Measurements from ENCODE around the gene MCTP2.

MCTP2 gene

GRCh38 chr15:94360251-94360685, 128.9 kb downstream of the MCTP2 start:
- no peaks in the 10 kb centered on the region for H3K9me3 ChIP-seq (ENCODE audit: control insufficient read depth in 1 of 2, low read length in 2 of 2)
- H3K36me3 ChIP-seq (ENCODE audit: control insufficient read depth in 1 of 2, insufficient read depth in 2 of 2, low read length in 2 of 2) = no peaks in the 10 kb centered on the region
- no peak overlapping the region for H3K4me3 ChIP-seq (ENCODE audit: low read depth in 1 of 2, low read length in 2 of 2)
- no peak overlapping the region for H3K27ac ChIP-seq (ENCODE audit: low read length)
- H3K27me3 ChIP-seq (ENCODE audit: low read depth, low read length) = no peaks in the 10 kb centered on the region
- H3K4me1 ChIP-seq (ENCODE audit: control insufficient read depth in 1 of 2, insufficient read depth in 2 of 2, low read length in 2 of 2) = no peaks in the 10 kb centered on the region

DNA sequence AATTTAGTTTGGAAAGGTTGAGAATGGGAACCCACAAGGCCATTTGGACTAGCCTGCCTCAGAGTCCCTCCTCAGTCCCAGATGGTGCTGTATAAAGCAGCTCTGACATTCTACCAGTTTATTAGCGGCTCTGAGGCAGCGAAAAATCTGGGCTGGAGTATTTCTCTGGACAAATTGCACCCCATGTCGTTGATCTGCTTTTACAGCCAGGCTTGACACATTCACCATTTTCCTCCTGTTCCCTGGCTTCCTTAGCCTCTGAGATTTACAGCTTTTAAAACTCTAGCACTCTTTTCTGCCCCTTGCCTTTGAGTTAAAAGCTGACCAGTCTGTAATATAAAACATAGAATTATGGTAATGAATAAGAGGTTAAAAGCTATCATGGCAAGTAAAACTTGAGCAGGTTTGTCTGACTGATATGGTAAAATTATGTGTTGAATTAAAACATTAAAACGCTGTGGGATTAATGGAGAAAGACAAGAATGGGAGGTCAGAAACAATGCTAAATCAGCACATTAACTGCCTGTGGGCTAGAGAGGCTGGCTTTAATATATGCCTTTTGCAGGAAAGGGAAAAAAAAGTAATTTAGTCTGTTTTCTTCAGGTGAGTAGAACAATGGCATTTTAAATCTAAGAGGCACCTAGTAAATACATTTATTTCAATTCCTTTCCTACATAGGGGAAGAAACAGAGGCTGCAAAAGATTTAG, 131.2 kb downstream of the MCTP2 start:
- no peaks in the 10 kb centered on the region for H3K4me1 ChIP-seq (ENCODE audit: control insufficient read depth in 1 of 2, insufficient read depth in 2 of 2, low read length in 2 of 2)
- no peak overlapping the region for H3K27ac ChIP-seq (ENCODE audit: low read length)
- no peaks in the 10 kb centered on the region for H3K9me3 ChIP-seq (ENCODE audit: control insufficient read depth in 1 of 2, low read length in 2 of 2)
- H3K27me3 ChIP-seq (ENCODE audit: low read depth, low read length) = no peaks in the 10 kb centered on the region
- no peak overlapping the region for H3K4me3 ChIP-seq (ENCODE audit: low read depth in 1 of 2, low read length in 2 of 2)
- no peaks in the 10 kb centered on the region for H3K36me3 ChIP-seq (ENCODE audit: control insufficient read depth in 1 of 2, insufficient read depth in 2 of 2, low read length in 2 of 2)

DNA sequence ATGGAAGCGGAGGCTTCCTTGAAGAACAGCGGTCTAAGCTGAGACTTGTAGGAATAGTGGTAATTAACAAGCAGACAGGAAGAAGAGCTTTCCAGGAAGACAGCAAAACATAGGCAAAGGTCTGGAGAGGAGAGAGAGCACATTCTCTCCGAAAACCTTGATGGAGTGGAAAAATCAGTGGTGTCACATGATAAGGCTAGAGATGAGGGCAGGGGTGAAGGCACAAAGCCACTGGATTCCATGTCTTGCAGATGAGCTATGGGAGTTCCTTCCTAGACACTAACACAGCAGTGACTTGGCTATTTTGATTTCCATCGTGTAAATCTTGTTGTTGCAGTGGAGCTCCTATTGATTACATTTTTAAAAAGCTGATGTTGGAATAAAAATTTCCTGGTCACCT, 132.0 kb downstream of the MCTP2 start:
- peaks cover 0 to 4% of the 10 kb centered on the region in 2 donors for H3K36me3 ChIP-seq (ENCODE audit: control insufficient read depth in 1 of 2, insufficient read depth in 2 of 2, low read length in 2 of 2)
- H3K9me3 ChIP-seq (ENCODE audit: control insufficient read depth in 1 of 2, low read length in 2 of 2) = no peaks in the 10 kb centered on the region
- no peaks in the 10 kb centered on the region for H3K4me1 ChIP-seq (ENCODE audit: control insufficient read depth in 1 of 2, insufficient read depth in 2 of 2, low read length in 2 of 2)
- no peak overlapping the region for H3K27ac ChIP-seq (ENCODE audit: low read length)
- H3K4me3 ChIP-seq (ENCODE audit: low read depth in 1 of 2, low read length in 2 of 2) = no peak overlapping the region
- H3K27me3 ChIP-seq (ENCODE audit: low read depth, low read length) = no peaks in the 10 kb centered on the region

GRCh38 chr15:94366781-94367180, 135.4 kb downstream of the MCTP2 start:
- Histone ChIP-seq H3K4me3 (ENCODE audit: low read depth in 1 of 2, low read length in 2 of 2) (no peak overlapping the region), H3K36me3 (ENCODE audit: control insufficient read depth in 1 of 2, insufficient read depth in 2 of 2, low read length in 2 of 2) (peaks cover 0 to 6% of the 10 kb centered on the region in 2 donors), H3K27ac (ENCODE audit: low read length) (no peak overlapping the region), H3K27me3 (ENCODE audit: low read depth, low read length) (no peaks in the 10 kb centered on the region), H3K4me1 (ENCODE audit: control insufficient read depth in 1 of 2, insufficient read depth in 2 of 2, low read length in 2 of 2) (no peaks in the 10 kb centered on the region), H3K9me3 (ENCODE audit: control insufficient read depth in 1 of 2, low read length in 2 of 2) (no peaks in the 10 kb centered on the region)

DNA sequence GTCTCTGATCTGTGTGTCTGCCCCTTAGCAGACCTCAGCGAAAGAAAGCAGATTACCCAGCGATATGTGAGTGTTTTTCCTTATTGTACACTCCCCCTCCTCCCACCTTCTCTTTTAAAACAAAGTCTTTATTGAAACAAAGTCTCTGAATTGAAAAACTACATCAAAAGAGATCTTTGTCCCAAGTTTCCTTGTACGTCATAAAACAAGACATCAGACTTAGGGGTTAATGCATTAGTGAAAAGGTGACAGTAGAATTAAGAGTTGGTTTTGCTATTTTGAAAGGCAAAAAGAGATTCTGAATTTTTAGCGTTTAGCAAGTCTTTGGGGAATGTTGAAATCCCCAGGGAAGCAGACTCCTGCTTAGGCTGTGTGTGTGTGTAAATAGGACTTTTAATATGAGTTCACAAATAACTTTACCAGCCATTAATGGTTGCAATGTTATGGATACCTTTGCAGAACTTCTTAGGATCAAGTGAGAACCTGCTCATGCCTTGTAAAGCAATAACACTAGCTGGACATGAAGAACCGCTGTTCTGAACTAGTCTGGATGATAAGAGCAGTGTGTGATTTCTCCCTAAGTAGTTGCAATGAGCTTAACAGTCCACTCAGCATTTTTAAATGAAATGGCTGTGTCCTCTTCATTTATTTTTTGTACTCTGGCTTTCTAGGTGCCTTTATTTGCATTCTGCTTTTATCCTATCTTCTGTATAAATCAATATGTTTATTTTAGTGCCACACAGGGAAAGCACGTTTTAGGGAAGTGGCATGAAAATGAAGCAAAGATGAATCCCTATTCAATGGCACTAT, 136.6 kb downstream of the MCTP2 start:
- Histone ChIP-seq H3K4me1 (ENCODE audit: control insufficient read depth in 1 of 2, insufficient read depth in 2 of 2, low read length in 2 of 2) (no peaks in the 10 kb centered on the region), H3K36me3 (ENCODE audit: control insufficient read depth in 1 of 2, insufficient read depth in 2 of 2, low read length in 2 of 2) (peaks cover 0 to 6% of the 10 kb centered on the region in 2 donors), H3K4me3 (ENCODE audit: low read depth in 1 of 2, low read length in 2 of 2) (no peak overlapping the region), H3K27ac (ENCODE audit: low read length) (no peak overlapping the region), H3K9me3 (ENCODE audit: control insufficient read depth in 1 of 2, low read length in 2 of 2) (no peaks in the 10 kb centered on the region), H3K27me3 (ENCODE audit: low read depth, low read length) (no peaks in the 10 kb centered on the region)

DNA sequence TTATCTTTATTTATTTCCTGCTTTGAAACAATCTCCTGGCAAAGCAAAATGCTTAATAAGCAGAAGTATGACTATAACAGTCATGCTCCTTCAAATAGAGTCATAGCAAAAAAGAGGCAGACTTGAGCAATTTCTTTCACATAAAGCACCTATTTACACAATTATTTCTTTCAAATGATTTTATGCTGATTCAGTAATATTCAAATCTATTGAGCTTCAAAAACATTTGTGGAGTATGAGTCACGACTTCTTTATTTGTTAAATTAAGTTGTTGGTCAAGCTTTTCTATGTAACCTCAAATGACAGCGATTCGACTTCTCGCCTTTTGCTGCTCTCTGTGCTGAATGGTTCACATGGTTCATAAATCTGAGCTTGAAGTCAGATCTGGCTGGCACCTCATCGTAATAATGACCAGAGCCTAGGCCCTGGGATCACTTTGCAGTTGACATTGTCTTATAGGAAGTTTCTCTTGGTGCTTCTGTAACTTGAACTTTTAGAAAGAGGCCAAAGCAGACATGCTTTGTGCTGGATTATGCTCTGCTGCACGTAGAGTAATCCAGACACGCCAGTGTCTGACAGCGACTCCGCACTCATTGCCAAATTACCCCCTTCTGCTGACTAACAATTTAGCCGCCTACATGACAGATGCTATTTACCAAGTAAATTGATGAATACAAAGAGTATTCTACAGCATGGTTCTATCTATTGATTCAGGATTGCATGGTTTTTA, 139.0 kb downstream of the MCTP2 start:
- Histone ChIP-seq H3K27ac (ENCODE audit: low read length) (no peak overlapping the region), H3K9me3 (ENCODE audit: control insufficient read depth in 1 of 2, low read length in 2 of 2) (no peaks in the 10 kb centered on the region), H3K36me3 (ENCODE audit: control insufficient read depth in 1 of 2, insufficient read depth in 2 of 2, low read length in 2 of 2) (peaks cover 0 to 6% of the 10 kb centered on the region in 2 donors), H3K4me1 (ENCODE audit: control insufficient read depth in 1 of 2, insufficient read depth in 2 of 2, low read length in 2 of 2) (no peaks in the 10 kb centered on the region), H3K27me3 (ENCODE audit: low read depth, low read length) (no peaks in the 10 kb centered on the region), H3K4me3 (ENCODE audit: low read depth in 1 of 2, low read length in 2 of 2) (no peak overlapping the region)

- Histone ChIP-seq H3K27ac (ENCODE audit: low read length) (no peak overlapping the region), H3K9me3 (ENCODE audit: control insufficient read depth in 1 of 2, low read length in 2 of 2) (no peaks in the 10 kb centered on the region), H3K4me1 (ENCODE audit: control insufficient read depth in 1 of 2, insufficient read depth in 2 of 2, low read length in 2 of 2) (no peaks in the 10 kb centered on the region), H3K36me3 (ENCODE audit: control insufficient read depth in 1 of 2, insufficient read depth in 2 of 2, low read length in 2 of 2) (peaks cover 0 to 6% of the 10 kb centered on the region in 2 donors), H3K4me3 (ENCODE audit: low read depth in 1 of 2, low read length in 2 of 2) (no peak overlapping the region), H3K27me3 (ENCODE audit: low read depth, low read length) (no peaks in the 10 kb centered on the region)
Observed at GRCh38 chr15:94370936-94371285, 139.6 kb downstream of the MCTP2 start.

DNA sequence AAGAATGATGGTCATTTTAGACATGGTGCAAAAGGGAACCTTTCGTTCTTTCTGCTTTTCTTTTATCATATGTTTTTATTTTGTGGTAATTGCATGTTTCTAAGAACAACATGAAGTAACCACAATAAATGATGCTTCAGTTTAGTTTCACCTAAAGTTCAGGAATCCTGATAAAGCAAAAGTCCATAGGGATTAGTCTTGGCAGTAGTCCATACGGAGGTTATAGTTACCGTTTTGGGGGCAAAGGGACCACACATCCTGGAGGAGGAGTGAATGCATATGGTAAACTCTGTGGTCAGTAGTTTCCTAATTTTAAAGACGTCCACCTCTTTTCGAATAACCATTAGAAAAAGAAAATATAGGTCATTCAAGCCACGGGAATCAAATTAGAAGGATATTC, 141.5 kb downstream of the MCTP2 start:
- Histone ChIP-seq H3K27ac (ENCODE audit: low read length) (no peak overlapping the region), H3K36me3 (ENCODE audit: control insufficient read depth in 1 of 2, insufficient read depth in 2 of 2, low read length in 2 of 2) (peaks cover 0 to 6% of the 10 kb centered on the region in 2 donors), H3K27me3 (ENCODE audit: low read depth, low read length) (no peaks in the 10 kb centered on the region), H3K9me3 (ENCODE audit: control insufficient read depth in 1 of 2, low read length in 2 of 2) (no peaks in the 10 kb centered on the region), H3K4me1 (ENCODE audit: control insufficient read depth in 1 of 2, insufficient read depth in 2 of 2, low read length in 2 of 2) (no peaks in the 10 kb centered on the region), H3K4me3 (ENCODE audit: low read depth in 1 of 2, low read length in 2 of 2) (no peak overlapping the region)

- no peaks in the 10 kb centered on the region for H3K36me3 ChIP-seq (ENCODE audit: control insufficient read depth in 1 of 2, insufficient read depth in 2 of 2, low read length in 2 of 2)
- H3K9me3 ChIP-seq (ENCODE audit: control insufficient read depth in 1 of 2, low read length in 2 of 2) = no peaks in the 10 kb centered on the region
- H3K27ac ChIP-seq (ENCODE audit: low read length) = no peak overlapping the region
- H3K4me1 ChIP-seq (ENCODE audit: control insufficient read depth in 1 of 2, insufficient read depth in 2 of 2, low read length in 2 of 2) = no peaks in the 10 kb centered on the region
- H3K4me3 ChIP-seq (ENCODE audit: low read depth in 1 of 2, low read length in 2 of 2) = no peak overlapping the region
- H3K27me3 ChIP-seq (ENCODE audit: low read depth, low read length) = no peaks in the 10 kb centered on the region
Observed at GRCh38 chr15:94375997-94376396, 144.6 kb downstream of the MCTP2 start.

GRCh38 chr15:94379986-94380385, 148.6 kb downstream of the MCTP2 start:
- Histone ChIP-seq H3K4me1 (ENCODE audit: control insufficient read depth in 1 of 2, insufficient read depth in 2 of 2, low read length in 2 of 2) (no peaks in the 10 kb centered on the region), H3K27ac (ENCODE audit: low read length) (no peak overlapping the region), H3K4me3 (ENCODE audit: low read depth in 1 of 2, low read length in 2 of 2) (no peak overlapping the region), H3K9me3 (ENCODE audit: control insufficient read depth in 1 of 2, low read length in 2 of 2) (no peaks in the 10 kb centered on the region), H3K27me3 (ENCODE audit: low read depth, low read length) (no peaks in the 10 kb centered on the region), H3K36me3 (ENCODE audit: control insufficient read depth in 1 of 2, insufficient read depth in 2 of 2, low read length in 2 of 2) (no peaks in the 10 kb centered on the region)

DNA sequence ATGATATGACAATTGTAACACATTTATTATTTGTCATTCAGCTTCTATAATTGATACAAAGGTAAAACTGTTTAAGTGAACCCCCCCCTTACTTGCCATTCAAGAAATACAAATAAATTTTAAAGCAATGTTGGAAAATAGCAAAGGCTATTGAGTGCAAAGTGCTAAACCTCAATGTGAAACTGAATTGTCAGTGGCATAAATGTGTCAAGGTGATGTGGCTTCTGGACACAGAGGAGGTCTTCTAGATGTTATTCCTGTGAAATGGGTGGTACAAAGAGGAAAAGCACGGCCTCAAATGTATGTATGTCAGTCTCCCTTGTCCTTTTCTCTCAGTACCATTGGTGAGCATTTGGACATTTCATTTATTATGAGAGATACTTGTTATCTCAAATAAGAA, 149.4 kb downstream of the MCTP2 start:
- no peaks in the 10 kb centered on the region for H3K36me3 ChIP-seq (ENCODE audit: control insufficient read depth in 1 of 2, insufficient read depth in 2 of 2, low read length in 2 of 2)

More for the DNA sequence above, 149.4 kb downstream of the MCTP2 start:
- no peaks in the 10 kb centered on the region for H3K9me3 ChIP-seq (ENCODE audit: control insufficient read depth in 1 of 2, low read length in 2 of 2)
- H3K4me1 ChIP-seq (ENCODE audit: control insufficient read depth in 1 of 2, insufficient read depth in 2 of 2, low read length in 2 of 2) = no peaks in the 10 kb centered on the region
- H3K27ac ChIP-seq (ENCODE audit: low read length) = no peak overlapping the region
- H3K27me3 ChIP-seq (ENCODE audit: low read depth, low read length) = no peaks in the 10 kb centered on the region
- no peak overlapping the region for H3K4me3 ChIP-seq (ENCODE audit: low read depth in 1 of 2, low read length in 2 of 2)
